Stimulated activated naive CD8-positive, alpha-beta T cell treated with anti-CD3 and anti-CD28 coated beads, Interleukin-15, Interleukin-2, amounts not matched to agents 100 ng/mL and 50 ng/mL, for 24 hours (primary cell): ENCODE measurements around the gene TOMM5.
A peak's percentile ranks its signal among the peaks of the same experiment; 100 is the strongest.

Experiments
- H3K27ac Mint-ChIP-seq: one replicate; pipeline ENCODE4 v1.8.0; 2021; ENCODE audit warnings: mild to moderate bottlenecking, mixed read lengths
- H3K27me3 Mint-ChIP-seq: one replicate; pipeline ENCODE4 v1.8.0; 2021; ENCODE audit warnings: mixed read lengths
- H3K36me3 Mint-ChIP-seq: one replicate; pipeline ENCODE4 v1.8.0; 2021; ENCODE audit warnings: low read depth, mixed read lengths
- H3K4me1 Mint-ChIP-seq: one replicate; pipeline ENCODE4 v1.8.0; 2021; ENCODE audit warnings: low read depth, mixed read lengths
- H3K4me3 Mint-ChIP-seq: one replicate; pipeline ENCODE4 v1.8.0; 2021; ENCODE audit warnings: mild to moderate bottlenecking, mixed read lengths
- H3K9me3 Mint-ChIP-seq: one replicate; pipeline ENCODE4 v1.8.0; 2021; ENCODE audit warnings: mixed read lengths

TOMM5 gene

GRCh38 chr9:37587521-37587920 lies 4.9 kb downstream of the TOMM5 start:
- H3K27ac Mint-ChIP-seq: peak overlapping the region; percentile 27
- no peaks in the 10 kb centered on the region for H3K27me3 Mint-ChIP-seq
- peaks cover 39% of the 10 kb centered on the region for H3K4me1 Mint-ChIP-seq
- H3K4me3 Mint-ChIP-seq: no peak overlapping the region
- peaks cover 83% of the 10 kb centered on the region for H3K36me3 Mint-ChIP-seq
- no peaks in the 10 kb centered on the region for H3K9me3 Mint-ChIP-seq

DNA sequence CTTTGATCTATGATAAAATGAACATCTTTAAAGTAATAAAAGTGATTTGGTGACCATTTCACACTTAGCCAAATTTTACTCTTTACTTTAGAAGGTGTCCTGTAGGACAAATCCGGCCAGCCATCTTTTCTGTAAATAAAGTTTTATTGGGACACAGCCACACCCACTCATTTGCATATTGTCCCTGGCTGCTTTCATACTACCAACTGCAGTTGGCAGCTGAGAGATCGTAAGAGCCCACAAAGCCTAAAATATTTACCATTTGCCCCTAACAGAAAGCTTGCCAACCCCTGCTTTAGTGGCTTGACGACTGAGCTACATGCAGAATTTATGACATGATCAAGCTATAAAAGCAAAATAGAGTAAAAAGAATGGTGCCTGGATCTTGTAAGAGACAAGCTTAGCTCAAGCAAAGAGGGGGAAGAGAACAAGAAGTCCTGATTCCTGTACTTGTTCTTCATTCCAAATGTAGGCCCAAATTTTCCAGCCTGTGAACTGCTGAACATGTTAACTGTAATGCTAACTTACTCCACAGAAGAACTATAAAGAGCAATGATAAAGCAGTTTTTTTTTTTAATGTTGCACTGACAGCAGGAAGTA lies 8.8 kb downstream of the TOMM5 start:
- H3K9me3 Mint-ChIP-seq: no peaks in the 10 kb centered on the region
- no peak overlapping the region for H3K27ac Mint-ChIP-seq
- H3K4me3 Mint-ChIP-seq: no peak overlapping the region
- peaks cover 75% of the 10 kb centered on the region for H3K36me3 Mint-ChIP-seq
- H3K4me1 Mint-ChIP-seq: peaks cover 13% of the 10 kb centered on the region
- no peaks in the 10 kb centered on the region for H3K27me3 Mint-ChIP-seq

GRCh38 chr9:37582548-37583157 lies 9.7 kb downstream of the TOMM5 start:
- Mint-ChIP-seq H3K36me3 (peaks cover 72% of the 10 kb centered on the region), H3K4me3 (no peak overlapping the region), H3K9me3 (no peaks in the 10 kb centered on the region), H3K27me3 (no peaks in the 10 kb centered on the region), H3K4me1 (peaks cover 13% of the 10 kb centered on the region), H3K27ac (no peak overlapping the region)

DNA sequence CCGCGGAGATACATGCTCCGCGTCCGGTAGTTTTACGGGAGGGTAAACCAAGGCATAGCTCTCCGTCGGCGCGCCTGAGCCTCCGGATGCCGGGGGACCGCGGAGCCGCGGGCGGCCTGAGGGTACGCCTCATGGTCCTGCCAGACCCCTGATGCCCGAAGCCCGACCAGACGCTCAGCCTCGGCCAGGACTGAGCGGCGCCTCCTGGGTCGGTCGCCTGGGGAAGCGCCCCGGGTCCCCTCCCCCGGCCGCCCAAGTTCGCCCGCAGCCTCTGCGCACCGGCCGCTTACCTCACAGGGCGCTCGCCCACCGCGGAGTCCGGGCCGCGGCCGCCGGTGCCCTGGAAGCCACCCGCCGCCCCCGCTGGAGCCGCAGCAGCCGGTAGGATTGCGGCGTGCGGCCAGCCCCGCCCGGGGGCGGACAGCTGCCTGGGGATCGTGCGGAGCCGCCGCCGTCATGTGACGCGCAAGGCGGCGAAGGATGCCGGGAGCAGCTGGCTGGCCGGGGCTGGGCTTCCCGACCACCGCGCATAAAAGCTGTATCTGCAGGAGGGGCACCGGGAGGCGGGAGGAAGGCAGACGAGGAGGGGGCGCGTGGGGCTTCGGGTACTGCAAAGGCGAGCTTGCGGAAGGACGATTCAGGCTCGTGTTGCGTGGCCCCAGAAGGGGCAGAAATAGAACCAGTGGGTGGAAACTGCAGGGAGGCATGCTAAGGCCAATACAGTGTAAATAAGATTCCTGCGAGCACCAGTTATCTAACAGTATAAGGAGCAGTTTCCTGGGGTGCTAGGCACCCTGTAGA lies 16.3 kb downstream of the TOMM5 start, which contains the start of gene FBXO10:
Gene FBXO10 (minus strand): TSS at position 460 of the 801 bp plus-strand sequence. CDS start 34,612 bp downstream, outside the sequence.
- peak within 1 kb of the TSS; percentile 46 for H3K27ac Mint-ChIP-seq
- H3K4me3 Mint-ChIP-seq: peak within 1 kb of the TSS; percentile 80
- no peaks in the 10 kb centered on the region for H3K27me3 Mint-ChIP-seq
- H3K36me3 Mint-ChIP-seq: peaks cover 51% of the 10 kb centered on the region
- H3K9me3 Mint-ChIP-seq: no peaks in the 10 kb centered on the region
- H3K4me1 Mint-ChIP-seq: peaks cover 23% of the 10 kb centered on the region

- peak overlapping the region; percentile 46 for H3K27ac Mint-ChIP-seq
- no peaks in the 10 kb centered on the region for H3K27me3 Mint-ChIP-seq
- H3K4me3 Mint-ChIP-seq: peak overlapping the region; percentile 69
- H3K4me1 Mint-ChIP-seq: peaks cover 23% of the 10 kb centered on the region
- peaks cover 46% of the 10 kb centered on the region for H3K36me3 Mint-ChIP-seq
- H3K9me3 Mint-ChIP-seq: no peaks in the 10 kb centered on the region
Observed at GRCh38 chr9:37575511-37575914, 16.9 kb downstream of the TOMM5 start.

DNA sequence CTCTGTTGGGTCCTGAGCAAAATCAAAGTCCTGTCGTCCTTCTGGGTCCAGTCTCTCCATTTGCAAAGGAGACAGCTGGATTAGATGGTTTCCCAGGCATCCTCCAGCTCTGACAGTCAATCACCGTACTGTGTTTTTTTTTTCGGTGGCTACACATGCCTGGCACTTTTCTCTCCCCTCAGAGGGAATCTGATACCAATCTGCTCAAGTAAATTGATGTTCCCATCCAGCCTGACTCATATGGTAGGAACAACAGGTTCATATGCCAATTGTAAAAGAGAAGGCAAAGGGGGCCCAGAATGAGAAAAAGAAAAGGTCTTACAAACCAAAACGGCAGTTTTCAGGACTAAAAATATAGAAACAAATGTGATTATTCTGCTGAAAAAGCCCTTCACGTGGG lies 17.4 kb downstream of the TOMM5 start:
- H3K9me3 Mint-ChIP-seq: no peaks in the 10 kb centered on the region
- H3K27me3 Mint-ChIP-seq: no peaks in the 10 kb centered on the region
- no peak overlapping the region for H3K27ac Mint-ChIP-seq
- no peak overlapping the region for H3K4me3 Mint-ChIP-seq
- peaks cover 45% of the 10 kb centered on the region for H3K36me3 Mint-ChIP-seq
- H3K4me1 Mint-ChIP-seq: peaks cover 23% of the 10 kb centered on the region

- Mint-ChIP-seq H3K4me3 (no peak overlapping the region), H3K4me1 (peaks cover 23% of the 10 kb centered on the region), H3K36me3 (peaks cover 46% of the 10 kb centered on the region), H3K27ac (no peak overlapping the region), H3K9me3 (no peaks in the 10 kb centered on the region), H3K27me3 (no peaks in the 10 kb centered on the region)
Observed at GRCh38 chr9:37574241-37574721, 18.1 kb downstream of the TOMM5 start.

- Mint-ChIP-seq H3K9me3 (no peaks in the 10 kb centered on the region), H3K4me1 (peaks cover 20% of the 10 kb centered on the region), H3K36me3 (peaks cover 35% of the 10 kb centered on the region), H3K4me3 (no peak overlapping the region), H3K27me3 (no peaks in the 10 kb centered on the region), H3K27ac (no peak overlapping the region)
Observed at GRCh38 chr9:37571282-37571681, 21.1 kb downstream of the TOMM5 start.

DNA sequence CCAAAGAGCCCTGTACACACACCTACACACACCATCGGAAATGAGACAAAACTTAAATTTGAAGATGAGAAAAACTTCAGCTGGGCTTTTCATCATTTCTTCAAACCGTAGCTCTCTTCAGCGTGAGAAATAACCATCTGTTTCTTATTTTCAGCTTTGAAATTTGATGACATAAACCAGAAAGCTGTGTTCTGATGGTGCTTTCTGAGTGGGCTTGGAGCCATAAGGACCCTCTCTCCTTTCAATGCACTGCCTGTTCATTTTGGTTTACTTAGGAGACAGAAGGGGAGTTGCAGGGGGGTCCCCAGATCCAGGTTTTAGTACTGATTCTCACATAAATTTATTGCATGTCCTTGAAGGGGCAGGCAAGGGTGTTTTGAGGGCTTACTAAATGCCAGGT lies 25.7 kb downstream of the TOMM5 start:
- H3K4me1 Mint-ChIP-seq: peaks cover 20% of the 10 kb centered on the region
- no peaks in the 10 kb centered on the region for H3K27me3 Mint-ChIP-seq
- H3K4me3 Mint-ChIP-seq: no peak overlapping the region
- H3K36me3 Mint-ChIP-seq: peaks cover 37% of the 10 kb centered on the region
- no peak overlapping the region for H3K27ac Mint-ChIP-seq
- H3K9me3 Mint-ChIP-seq: peaks cover 9% of the 10 kb centered on the region

GRCh38 chr9:37565661-37566618 lies 26.5 kb downstream of the TOMM5 start:
- Mint-ChIP-seq H3K36me3 (peaks cover 37% of the 10 kb centered on the region), H3K27me3 (no peaks in the 10 kb centered on the region), H3K27ac (no peak overlapping the region), H3K4me1 (peaks cover 26% of the 10 kb centered on the region), H3K9me3 (peaks cover 9% of the 10 kb centered on the region), H3K4me3 (no peak overlapping the region)

DNA sequence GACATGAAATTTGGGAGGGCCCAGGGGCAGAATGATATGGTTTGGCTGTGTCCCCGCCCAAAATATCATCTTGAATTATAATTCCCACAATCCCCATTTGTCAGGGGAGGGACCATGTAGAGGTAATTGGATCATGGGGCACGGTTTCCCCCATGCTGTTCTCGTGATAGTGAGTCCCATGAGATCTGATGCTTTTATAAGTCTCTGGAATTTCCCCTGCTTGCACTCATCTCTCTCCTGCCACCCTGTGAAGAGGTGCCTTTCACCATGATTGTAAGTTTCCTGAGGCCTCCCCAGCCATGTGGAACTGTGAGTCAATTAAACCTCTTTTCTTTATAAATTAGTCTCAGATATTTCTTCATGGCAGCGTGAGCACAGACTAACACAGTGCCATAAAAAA lies 27.5 kb downstream of the TOMM5 start:
- Mint-ChIP-seq H3K4me1 (peaks cover 26% of the 10 kb centered on the region), H3K27ac (peak overlapping the region; percentile 32), H3K9me3 (peaks cover 9% of the 10 kb centered on the region), H3K36me3 (peaks cover 38% of the 10 kb centered on the region), H3K27me3 (no peaks in the 10 kb centered on the region), H3K4me3 (no peak overlapping the region)

DNA sequence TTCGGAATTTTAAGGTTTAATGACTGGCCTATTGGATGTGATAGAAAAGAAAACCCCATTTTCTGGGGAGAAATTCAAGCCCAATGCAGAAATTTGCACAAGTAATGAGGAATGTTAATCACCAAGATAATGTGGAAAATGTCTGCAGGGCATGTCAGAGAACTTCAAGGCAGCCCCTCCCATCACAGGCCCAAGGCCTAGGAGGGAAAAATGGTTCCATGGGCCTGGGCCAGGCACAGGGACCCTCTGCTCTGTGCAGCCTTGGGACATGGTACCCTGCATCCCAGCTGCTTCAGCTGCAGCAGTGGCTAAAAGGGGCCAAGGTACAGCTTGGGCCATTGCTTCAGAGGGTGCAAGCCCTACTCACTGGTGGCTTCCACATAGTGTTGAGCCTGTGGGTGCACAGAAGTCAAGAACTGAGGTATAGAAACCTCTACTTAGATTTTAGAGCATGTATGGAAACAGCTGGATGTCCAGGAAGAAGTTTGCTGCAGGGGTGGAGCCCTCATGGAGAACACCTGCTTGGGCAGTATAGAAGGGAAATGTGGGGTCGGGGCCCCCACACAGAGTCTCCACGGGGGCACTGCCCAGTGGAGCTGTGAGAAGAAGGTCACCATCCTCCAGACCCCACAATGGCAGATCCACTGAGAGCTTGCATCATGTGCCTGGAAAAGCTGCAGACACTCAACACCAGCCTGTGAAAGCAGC lies 28.4 kb downstream of the TOMM5 start:
- Mint-ChIP-seq H3K27ac (no peak overlapping the region), H3K4me1 (peaks cover 26% of the 10 kb centered on the region), H3K9me3 (peaks cover 9% of the 10 kb centered on the region), H3K4me3 (no peak overlapping the region), H3K27me3 (no peaks in the 10 kb centered on the region), H3K36me3 (peaks cover 35% of the 10 kb centered on the region)

DNA sequence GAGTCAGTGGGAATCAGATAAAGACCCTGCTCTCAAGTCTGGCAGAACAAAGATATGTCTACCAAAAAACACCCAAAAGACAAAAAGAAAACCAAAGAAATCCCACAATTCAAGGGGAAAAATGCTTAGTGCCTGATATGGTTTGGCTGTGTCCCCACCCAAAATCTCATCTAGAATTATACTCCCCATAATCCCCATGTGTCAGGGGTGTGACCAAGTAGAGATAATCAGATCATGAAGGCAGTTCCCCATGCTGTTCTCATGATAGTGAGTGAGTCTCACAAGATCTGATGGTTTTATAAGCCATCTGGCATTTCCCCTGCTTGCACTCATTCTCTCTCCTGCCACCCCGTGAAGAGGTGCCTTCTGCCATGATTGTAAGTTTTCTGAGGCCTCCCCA lies 29.6 kb downstream of the TOMM5 start:
- Mint-ChIP-seq H3K27ac (no peak overlapping the region), H3K9me3 (peaks cover 9% of the 10 kb centered on the region), H3K4me3 (no peak overlapping the region), H3K36me3 (peaks cover 28% of the 10 kb centered on the region), H3K4me1 (peaks cover 20% of the 10 kb centered on the region), H3K27me3 (no peaks in the 10 kb centered on the region)

DNA sequence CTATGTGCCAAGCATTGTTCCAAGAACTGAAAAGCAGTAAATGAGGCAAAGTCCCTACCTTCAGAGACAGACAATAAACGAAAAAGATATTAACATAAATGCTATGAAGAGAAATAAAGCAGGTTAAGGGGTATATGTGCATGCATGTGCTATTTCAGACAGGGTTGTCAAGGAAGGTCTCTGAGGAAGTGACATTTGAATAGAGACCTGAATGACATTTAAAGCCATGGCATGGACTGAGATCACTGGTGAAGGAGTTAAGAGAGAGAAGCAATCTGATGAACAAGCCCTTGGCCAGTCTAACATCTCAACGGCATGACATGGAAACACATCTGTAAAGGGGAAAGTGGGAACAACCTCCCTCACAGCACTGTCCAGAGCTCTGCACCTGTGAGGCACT lies 30.7 kb downstream of the TOMM5 start:
- Mint-ChIP-seq H3K27ac (no peak overlapping the region), H3K36me3 (peaks cover 28% of the 10 kb centered on the region), H3K4me1 (peaks cover 18% of the 10 kb centered on the region), H3K4me3 (no peak overlapping the region), H3K27me3 (no peaks in the 10 kb centered on the region), H3K9me3 (peaks cover 9% of the 10 kb centered on the region)
